GM21576 (cell line): ENCODE data around the gene PSMB4.
"Not testable (repeated sequence)": the region's sequence is repeated elsewhere in the genome, so short reads cannot be mapped to it uniquely, and the experiment has no call there.

Experiments
- ATAC-seq: cut with Tn5 transposase; IDR thresholded peaks from one replicate; pipeline ENCODE4 v1.9.1; 2021; ENCODE audit warnings: mild to moderate bottlenecking, moderate library complexity; ENCODE audit not compliant: unreplicated experiment

The PSMB4 gene

GRCh38 chr1:151437396-151437795, 38.0 kb downstream of the PSMB4 start:
- not testable (repeated sequence) for ATAC-seq

- peak; percentile 63 for ATAC-seq
Measured at GRCh38 chr1:151443846-151444782, 44.7 kb downstream of the PSMB4 start.

DNA sequence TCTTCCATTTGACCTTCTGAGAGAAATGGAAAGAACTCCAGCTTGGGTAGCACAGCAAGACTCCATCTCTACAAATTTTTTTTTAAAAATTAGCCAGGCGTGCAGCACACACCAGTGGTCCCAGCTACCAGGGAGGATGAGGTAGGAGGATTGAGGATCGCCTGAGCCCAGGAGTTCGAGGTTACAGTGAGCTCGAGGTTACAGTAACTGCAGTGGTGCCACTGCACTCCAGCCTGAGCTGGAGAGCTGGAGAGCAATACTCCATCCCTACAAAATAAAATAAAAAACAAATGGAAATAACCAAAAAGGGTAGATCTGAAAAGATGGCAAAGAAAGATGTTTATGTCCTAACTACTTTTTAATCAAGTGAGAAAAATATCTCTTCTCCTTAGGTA, 45.4 kb downstream of the PSMB4 start:
- no peak for ATAC-seq

DNA sequence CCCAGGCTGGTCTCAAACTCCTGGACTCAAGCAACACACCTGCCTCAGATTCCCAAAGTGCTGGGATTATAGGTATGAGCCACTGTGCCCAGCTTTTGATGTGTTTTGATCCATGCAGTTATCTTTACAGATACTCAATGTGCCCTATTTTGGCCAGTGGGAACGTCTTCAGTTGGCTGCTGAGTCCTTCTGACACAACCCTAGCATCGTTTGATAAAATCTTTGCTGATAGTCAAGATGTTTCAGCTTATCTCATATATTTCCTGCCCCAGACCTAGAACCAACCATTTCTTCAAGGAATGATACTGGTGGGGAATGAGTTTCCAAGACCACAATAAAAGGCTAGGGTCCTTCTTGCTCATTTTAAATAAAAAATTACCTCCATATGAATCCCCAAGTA, 48.3 kb downstream of the PSMB4 start:
- ATAC-seq: no peak
